H9 (cell line): ENCODE data around the gene GMCL1. TPM values are rescaled to one million over a fixed set of nuclear protein-coding genes. Genes with fewer than 3 reads are reported as not detected.

ENCODE experiments used
- DNase-seq: peaks from one replicate; pipeline ENCODE4 v3.0.0-alpha.2; 2017
- H2AFZ ChIP-seq: one replicate; pipeline ENCODE4 v1.6.1; 2013; ENCODE audit warnings: mild to moderate bottlenecking, low read length, control low read depth, moderate library complexity
- H2AK5ac ChIP-seq: 2 replicates; pipeline ENCODE4 v1.6.1; 2013; ENCODE audit warnings: low read length, control low read depth, mixed read lengths; ENCODE audit not compliant: insufficient read length
- H2BK120ac ChIP-seq: one replicate; pipeline ENCODE4 v1.6.1; 2013; ENCODE audit warnings: low read depth, mild to moderate bottlenecking, low read length, control low read depth, inconsistent platforms; ENCODE audit not compliant: poor library complexity, severe bottlenecking
- H2BK12ac ChIP-seq: 2 replicates; pipeline ENCODE4 v1.6.1; 2013; ENCODE audit warnings: low read length, control low read depth, mixed read lengths, low read depth; ENCODE audit not compliant: insufficient read length
- H2BK15ac ChIP-seq: 2 replicates; pipeline ENCODE4 v1.6.1; 2013; ENCODE audit warnings: low read depth, low read length, control low read depth
- H2BK20ac ChIP-seq: one replicate; pipeline ENCODE4 v1.6.1; 2013; ENCODE audit warnings: low read depth, mild to moderate bottlenecking, low read length, control low read depth, inconsistent platforms; ENCODE audit not compliant: poor library complexity, severe bottlenecking
- H2BK5ac ChIP-seq: 2 replicates; pipeline ENCODE4 v1.6.1; 2013; ENCODE audit warnings: low read length, control low read depth, mixed read lengths; ENCODE audit not compliant: insufficient read length
- H3K14ac ChIP-seq: 2 replicates; pipeline ENCODE4 v1.6.1; 2013; ENCODE audit warnings: low read length, control low read depth; ENCODE audit not compliant: insufficient read depth
- H3K18ac ChIP-seq: 2 replicates; pipeline ENCODE4 v1.6.1; 2013; ENCODE audit warnings: low read depth, mild to moderate bottlenecking, mixed read lengths, low read length, control low read depth; ENCODE audit not compliant: insufficient read length
- H3K23ac ChIP-seq: 2 replicates; pipeline ENCODE4 v1.6.1; 2013; ENCODE audit warnings: low read length, control low read depth, mixed read lengths, low read depth; ENCODE audit not compliant: insufficient read length
- H3K23me2 ChIP-seq: 2 replicates; pipeline ENCODE4 v1.6.1; 2013; ENCODE audit warnings: low read depth, mild to moderate bottlenecking, mixed read lengths, low read length, control low read depth; ENCODE audit not compliant: insufficient read length, poor library complexity, severe bottlenecking
- H3K27ac ChIP-seq: 2 replicates; pipeline ENCODE4 v1.5.1; 2013; ENCODE audit warnings: low read length, control low read depth, mixed read lengths, low read depth; ENCODE audit not compliant: insufficient read length
- H3K27me3 ChIP-seq: 2 replicates; pipeline ENCODE4 v1.6.1; 2013; ENCODE audit warnings: low read length, control low read depth, inconsistent platforms; ENCODE audit not compliant: insufficient read depth
- H3K4ac ChIP-seq: 2 replicates; pipeline ENCODE4 v1.6.1; 2013; ENCODE audit warnings: low read depth, mild to moderate bottlenecking, control low read depth, inconsistent platforms, low read length, moderate library complexity
- H3K4me1 ChIP-seq: 2 replicates; pipeline ENCODE4 v1.6.1; 2013; ENCODE audit warnings: low read length, control low read depth, inconsistent platforms; ENCODE audit not compliant: insufficient read depth
- H3K4me2 ChIP-seq: 2 replicates; pipeline ENCODE4 v1.6.1; 2013; ENCODE audit warnings: low read length, control low read depth, mixed read lengths; ENCODE audit not compliant: insufficient read length, insufficient read depth
- H3K56ac ChIP-seq: 2 replicates; pipeline ENCODE4 v1.6.1; 2013; ENCODE audit warnings: low read depth, mild to moderate bottlenecking, mixed read lengths, low read length, control low read depth; ENCODE audit not compliant: insufficient read length
- H3K79me1 ChIP-seq: 2 replicates; pipeline ENCODE4 v1.6.1; 2013; ENCODE audit warnings: low read depth, mild to moderate bottlenecking, moderate library complexity, low read length, control low read depth, inconsistent platforms; ENCODE audit not compliant: insufficient read depth, poor library complexity, severe bottlenecking
- H3K79me2 ChIP-seq: 2 replicates; pipeline ENCODE4 v1.6.1; 2013; ENCODE audit warnings: low read length, control low read depth, inconsistent platforms; ENCODE audit not compliant: insufficient read depth
- H3K9ac ChIP-seq: 2 replicates; pipeline ENCODE4 v1.6.1; 2013; ENCODE audit warnings: low read length, control low read depth, mixed read lengths; ENCODE audit not compliant: insufficient read length; ENCODE audit errors: extremely low read depth
- H3K9me3 ChIP-seq: one replicate; pipeline ENCODE4 v1.6.1; 2013; ENCODE audit warnings: low read depth, low read length, inconsistent platforms; ENCODE audit not compliant: control insufficient read depth
- H3T11ph ChIP-seq: one replicate; pipeline ENCODE4 v1.6.1; 2013; ENCODE audit warnings: mild to moderate bottlenecking, low read length, control low read depth, inconsistent platforms
- H4K20me1 ChIP-seq: one replicate; pipeline ENCODE4 v1.6.1; 2013; ENCODE audit not compliant: control insufficient read depth, insufficient read length, insufficient read depth
- H4K5ac ChIP-seq: 2 replicates; pipeline ENCODE4 v1.6.1; 2013; ENCODE audit warnings: low read depth, mild to moderate bottlenecking, mixed read lengths, low read length, control low read depth; ENCODE audit not compliant: insufficient read length
- H4K8ac ChIP-seq: replicated peaks from 2 replicates; pipeline ENCODE4 v1.6.1; 2013; ENCODE audit warnings: low read length, control low read depth, mixed read lengths, low read depth; ENCODE audit not compliant: insufficient read length
- H4K91ac ChIP-seq: 2 replicates; pipeline ENCODE4 v1.6.1; 2013; ENCODE audit warnings: low read depth, mild to moderate bottlenecking, moderate library complexity, mixed read lengths, low read length, control low read depth; ENCODE audit not compliant: insufficient read length
- H3K27ac Mint-ChIP-seq, 3 experiments: 2 replicates in 2 of 3; 3 replicates in 1 of 3; pipeline ENCODE4 v1.8.0; 2020 to 2021; ENCODE audit warnings: mixed read lengths in 3 of 3, mild to moderate bottlenecking in 1 of 3, moderate library complexity in 1 of 3
- H3K27me3 Mint-ChIP-seq: 2 replicates; pipeline ENCODE4 v1.8.0; 2021; ENCODE audit warnings: low read depth, mild to moderate bottlenecking, moderate library complexity, mixed read lengths
- H3K36me3 Mint-ChIP-seq, 3 experiments: 2 replicates in 2 of 3; 3 replicates in 1 of 3; pipeline ENCODE4 v1.8.0; 2020 to 2021; ENCODE audit warnings: low read depth in 3 of 3, mixed read lengths in 3 of 3; ENCODE audit not compliant: insufficient read depth in 1 of 3
- H3K4me1 Mint-ChIP-seq, 2 experiments: 2 replicates each; pipeline ENCODE4 v1.8.0; 2020; ENCODE audit warnings: mixed read lengths in 2 of 2
- H3K4me3 Mint-ChIP-seq, 2 experiments: 2 replicates in 1 of 2; 3 replicates in 1 of 2; pipeline ENCODE4 v1.8.0; 2020 to 2021; ENCODE audit warnings: mild to moderate bottlenecking in 2 of 2, mixed read lengths in 2 of 2, moderate library complexity in 1 of 2
- H3K9me3 Mint-ChIP-seq, 2 experiments: 2 replicates in 1 of 2; 3 replicates in 1 of 2; pipeline ENCODE4 v1.8.0; 2020; ENCODE audit warnings: mild to moderate bottlenecking in 2 of 2, mixed read lengths in 2 of 2, moderate library complexity in 1 of 2
- WGBS: extraction: QIAGEN DNeasy Blood & Tissue Kit; methylation state at CpG from one replicate; pipeline ENCODE4 v1.1.7; 2013; ENCODE audit warnings: missing lambda C conversion rate, low lambda C conversion rate, mixed read lengths; ENCODE audit not compliant: insufficient read length; ENCODE audit errors: extremely low coverage; 5-methylcytosine and 5-hydroxymethylcytosine counted together
- total RNA-seq: library from RNA; stranded (reverse); gene quantifications from 2 replicates; pipeline ENCODE4 v1.2.1, GENCODE V29; 2021
- TF ChIP-seq, protein P1 (sequence below): fragments of 200-600 bp; sonication (generic); conservative IDR thresholded peaks from 3 replicates; pipeline ENCODE4 v1.8.0; 2021; ENCODE audit warnings: antibody characterized with exemption, mild to moderate bottlenecking

The GMCL1 gene
- total RNA-seq, 1 experiment from 2014 or later, result 18.6 TPM

GRCh38 chr2:69863298-69863697 lies 33.8 kb downstream of the GMCL1 start:
- Histone ChIP-seq H3K4me1 (no peaks in the 10 kb centered on the region), H2BK12ac (no peak overlapping the region), H3K56ac (no peak overlapping the region), H3K9me3 (no peaks in the 10 kb centered on the region), H3K23me2 (no peaks in the 10 kb centered on the region), H4K20me1 (no peaks in the 10 kb centered on the region), H3K27me3 (no peaks in the 10 kb centered on the region), H4K5ac (no peak overlapping the region), H2BK15ac (no peak overlapping the region), H3K4me2 (no peak overlapping the region), H3K4ac (no peak overlapping the region), H4K91ac (no peak overlapping the region), H3T11ph (no peak overlapping the region), H3K27ac (no peak overlapping the region), H2BK20ac (no peak overlapping the region), H3K79me2 (no peaks in the 10 kb centered on the region), H2AK5ac (no peak overlapping the region), H2AFZ (no peak overlapping the region), H3K79me1 (no peaks in the 10 kb centered on the region), H3K18ac (no peak overlapping the region), H3K23ac (no peak overlapping the region), H3K9ac (no peak overlapping the region), H2BK120ac (no peak overlapping the region), H4K8ac (no peak overlapping the region), H2BK5ac (no peak overlapping the region), H3K14ac (no peak overlapping the region)
- no peak overlapping the region for H3K4me3 Mint-ChIP-seq
- no peak overlapping the region for H3K27ac Mint-ChIP-seq
- DNase-seq, result no peak
- no peaks in the 10 kb centered on the region for H3K27me3 Mint-ChIP-seq
- TF ChIP-seq, protein P1, sequence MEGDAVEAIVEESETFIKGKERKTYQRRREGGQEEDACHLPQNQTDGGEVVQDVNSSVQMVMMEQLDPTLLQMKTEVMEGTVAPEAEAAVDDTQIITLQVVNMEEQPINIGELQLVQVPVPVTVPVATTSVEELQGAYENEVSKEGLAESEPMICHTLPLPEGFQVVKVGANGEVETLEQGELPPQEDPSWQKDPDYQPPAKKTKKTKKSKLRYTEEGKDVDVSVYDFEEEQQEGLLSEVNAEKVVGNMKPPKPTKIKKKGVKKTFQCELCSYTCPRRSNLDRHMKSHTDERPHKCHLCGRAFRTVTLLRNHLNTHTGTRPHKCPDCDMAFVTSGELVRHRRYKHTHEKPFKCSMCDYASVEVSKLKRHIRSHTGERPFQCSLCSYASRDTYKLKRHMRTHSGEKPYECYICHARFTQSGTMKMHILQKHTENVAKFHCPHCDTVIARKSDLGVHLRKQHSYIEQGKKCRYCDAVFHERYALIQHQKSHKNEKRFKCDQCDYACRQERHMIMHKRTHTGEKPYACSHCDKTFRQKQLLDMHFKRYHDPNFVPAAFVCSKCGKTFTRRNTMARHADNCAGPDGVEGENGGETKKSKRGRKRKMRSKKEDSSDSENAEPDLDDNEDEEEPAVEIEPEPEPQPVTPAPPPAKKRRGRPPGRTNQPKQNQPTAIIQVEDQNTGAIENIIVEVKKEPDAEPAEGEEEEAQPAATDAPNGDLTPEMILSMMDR, result no peak
- no peaks in the 10 kb centered on the region for H3K9me3 Mint-ChIP-seq
- no peaks in the 10 kb centered on the region for H3K4me1 Mint-ChIP-seq
- H3K36me3 Mint-ChIP-seq, result peaks cover 11 to 47% (median 35%) of the 10 kb centered on the region in 3 experiments; a peak in 6 of 7 replicates
- WGBS, result no CpG with 5 or more reads among the region's 1 CpG
